Astrocyte (in vitro differentiated cells and primary cell): ENCODE results near the gene CA7. TPM values are rescaled to one million over a fixed set of nuclear protein-coding genes. Genes with fewer than 3 reads are reported as not detected.

Experiments used
- DNase-seq: peaks from one replicate; pipeline ENCODE4 v3.0.0-alpha.2; 2010; ENCODE audit warnings: low read depth
- FAIRE-seq: peaks from 2 replicates; lab custom pipeline; 2011; peaks lifted over from hg19 to GRCh38; lab: Jason Lieb, UNC
- H2AFZ ChIP-seq: 2 replicates; pipeline ENCODE4 v1.6.0; 2012; ENCODE audit warnings: low read depth, low read length, inconsistent platforms
- H3K27ac ChIP-seq: 2 replicates; pipeline ENCODE4 v1.5.1; 2011; ENCODE audit warnings: low read depth, low read length, inconsistent platforms
- H3K27me3 ChIP-seq: 2 replicates; pipeline ENCODE4 v1.6.0; 2011; ENCODE audit warnings: low read length, inconsistent platforms; ENCODE audit not compliant: insufficient read depth
- H3K36me3 ChIP-seq: 2 replicates; pipeline ENCODE4 v1.5.1; 2011; ENCODE audit warnings: low read length, inconsistent platforms; ENCODE audit not compliant: insufficient read depth
- H3K4me1 ChIP-seq: 2 replicates; pipeline ENCODE4 v1.5.1; 2011; ENCODE audit warnings: low read length, inconsistent platforms; ENCODE audit not compliant: insufficient read depth
- H3K4me2 ChIP-seq: 2 replicates; pipeline ENCODE4 v1.6.0; 2012; ENCODE audit warnings: low read length, inconsistent platforms
- H3K4me3 ChIP-seq: 2 replicates; pipeline ENCODE4 v1.5.1; 2011; ENCODE audit warnings: low read depth, mild to moderate bottlenecking, low read length, inconsistent platforms; ENCODE audit not compliant: insufficient read depth
- H3K79me2 ChIP-seq: 2 replicates; pipeline ENCODE4 v1.6.0; 2012; ENCODE audit warnings: mild to moderate bottlenecking, low read length, inconsistent platforms; ENCODE audit not compliant: insufficient read depth
- H3K9ac ChIP-seq: 2 replicates; pipeline ENCODE4 v1.6.0; 2012; ENCODE audit warnings: mild to moderate bottlenecking, low read length, inconsistent platforms
- H3K9me3 ChIP-seq: 2 replicates; pipeline ENCODE4 v1.5.1; 2012; ENCODE audit warnings: low read depth, mild to moderate bottlenecking, low read length, inconsistent platforms; ENCODE audit not compliant: insufficient read depth
- H4K20me1 ChIP-seq: 2 replicates; pipeline ENCODE4 v1.6.0; 2012; ENCODE audit warnings: low read length, inconsistent platforms; ENCODE audit not compliant: insufficient read depth
- H3K27ac Mint-ChIP-seq: one replicate; pipeline ENCODE4 v1.8.0; 2021; ENCODE audit warnings: mild to moderate bottlenecking, mixed read lengths; ENCODE audit not compliant: unreplicated experiment
- H3K27me3 Mint-ChIP-seq: one replicate; pipeline ENCODE4 v1.8.0; 2021; ENCODE audit warnings: low read depth, mixed read lengths; ENCODE audit not compliant: unreplicated experiment
- H3K36me3 Mint-ChIP-seq: one replicate; pipeline ENCODE4 v1.8.0; 2021; ENCODE audit warnings: low read depth, mixed read lengths; ENCODE audit not compliant: unreplicated experiment
- H3K4me1 Mint-ChIP-seq: one replicate; pipeline ENCODE4 v1.8.0; 2021; ENCODE audit warnings: low read depth, mixed read lengths; ENCODE audit not compliant: unreplicated experiment
- H3K4me3 Mint-ChIP-seq: one replicate; pipeline ENCODE4 v1.8.0; 2021; ENCODE audit warnings: mild to moderate bottlenecking, moderate library complexity, mixed read lengths; ENCODE audit not compliant: unreplicated experiment
- H3K9me3 Mint-ChIP-seq: one replicate; pipeline ENCODE4 v1.8.0; 2021; ENCODE audit warnings: mild to moderate bottlenecking, mixed read lengths; ENCODE audit not compliant: unreplicated experiment
- CTCF ChIP-seq: IDR thresholded peaks from 2 replicates; pipeline ENCODE4 v1.5.1; 2011; ENCODE audit warnings: low read depth, mild to moderate bottlenecking, inconsistent platforms, low read length, moderate library complexity; ENCODE audit not compliant: insufficient read depth
- EZH2 ChIP-seq: IDR thresholded peaks from 2 replicates; pipeline ENCODE4 v1.6.1; 2012; ENCODE audit warnings: mild to moderate bottlenecking, low read length, inconsistent platforms; ENCODE audit not compliant: insufficient read depth
- total RNA-seq: library from RNA; stranded (reverse); gene quantifications from 2 replicates; pipeline ENCODE4 v1.2.1, GENCODE V29; 2021

The CA7 gene
- total RNA-seq, 1 donor from 2014 or later = not detected

DNA sequence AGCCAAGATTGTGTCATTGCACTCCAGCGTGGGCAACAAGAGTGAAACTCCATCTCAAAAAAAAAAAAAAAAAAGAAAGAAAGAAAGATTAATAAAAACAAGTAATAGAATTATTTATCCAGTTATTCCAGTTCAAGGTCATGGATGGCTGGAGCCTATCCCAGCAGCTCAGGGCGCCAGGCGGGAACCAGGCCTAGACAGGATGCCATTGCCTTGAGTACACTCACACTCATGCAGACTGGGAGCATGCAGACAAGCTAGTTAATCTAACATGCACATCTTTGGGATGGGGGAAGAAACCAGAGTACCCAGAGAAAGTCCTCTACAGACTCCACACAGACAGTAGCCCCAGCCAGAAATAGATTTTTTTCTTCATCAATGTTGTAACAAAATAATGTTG lies 54.0 kb downstream of the CA7 start:
- Mint-ChIP-seq H3K27me3 (peaks cover 8% of the 10 kb centered on the region), H3K4me3 (no peak overlapping the region), H3K36me3 (peaks cover 1% of the 10 kb centered on the region), H3K9me3 (peaks cover 3% of the 10 kb centered on the region), H3K27ac (no peak overlapping the region), H3K4me1 (peaks cover 24% of the 10 kb centered on the region)
- H3K27me3 ChIP-seq = no peaks in the 10 kb centered on the region
- no peak for TF ChIP-seq CTCF
- TF ChIP-seq EZH2 = no peak
- no peak overlapping the region for H3K9ac ChIP-seq
- H3K4me1 ChIP-seq = peaks cover 12% of the 10 kb centered on the region
- no peak overlapping the region for H2AFZ ChIP-seq
- no peaks in the 10 kb centered on the region for H3K9me3 ChIP-seq
- no peak overlapping the region for H3K4me3 ChIP-seq
- no peak for FAIRE-seq
- no peaks in the 10 kb centered on the region for H3K36me3 ChIP-seq
- no peak overlapping the region for H3K4me2 ChIP-seq
- no peaks in the 10 kb centered on the region for H3K79me2 ChIP-seq
- DNase-seq = peak; percentile 45
- H4K20me1 ChIP-seq = no peaks in the 10 kb centered on the region
- no peak overlapping the region for H3K27ac ChIP-seq

GRCh38 chr16:66898933-66899309 lies 54.7 kb downstream of the CA7 start:
- H3K27ac ChIP-seq = no peak overlapping the region
- no peaks in the 10 kb centered on the region for H3K9me3 ChIP-seq
- TF ChIP-seq CTCF (no peak), EZH2 (no peak)
- Mint-ChIP-seq H3K4me3 (no peak overlapping the region), H3K4me1 (peaks cover 24% of the 10 kb centered on the region), H3K36me3 (peaks cover 1% of the 10 kb centered on the region), H3K27ac (peak overlapping the region; percentile 60), H3K9me3 (peaks cover 3% of the 10 kb centered on the region), H3K27me3 (peaks cover 8% of the 10 kb centered on the region)
- H3K79me2 ChIP-seq = no peaks in the 10 kb centered on the region
- no peaks in the 10 kb centered on the region for H3K27me3 ChIP-seq
- DNase-seq (no peak), FAIRE-seq (no peak)
- H3K36me3 ChIP-seq = no peaks in the 10 kb centered on the region
- no peak overlapping the region for H3K9ac ChIP-seq
- no peaks in the 10 kb centered on the region for H4K20me1 ChIP-seq
- no peak overlapping the region for H3K4me3 ChIP-seq
- H2AFZ ChIP-seq = no peak overlapping the region
- peaks cover 12% of the 10 kb centered on the region for H3K4me1 ChIP-seq
- H3K4me2 ChIP-seq = no peak overlapping the region

DNA sequence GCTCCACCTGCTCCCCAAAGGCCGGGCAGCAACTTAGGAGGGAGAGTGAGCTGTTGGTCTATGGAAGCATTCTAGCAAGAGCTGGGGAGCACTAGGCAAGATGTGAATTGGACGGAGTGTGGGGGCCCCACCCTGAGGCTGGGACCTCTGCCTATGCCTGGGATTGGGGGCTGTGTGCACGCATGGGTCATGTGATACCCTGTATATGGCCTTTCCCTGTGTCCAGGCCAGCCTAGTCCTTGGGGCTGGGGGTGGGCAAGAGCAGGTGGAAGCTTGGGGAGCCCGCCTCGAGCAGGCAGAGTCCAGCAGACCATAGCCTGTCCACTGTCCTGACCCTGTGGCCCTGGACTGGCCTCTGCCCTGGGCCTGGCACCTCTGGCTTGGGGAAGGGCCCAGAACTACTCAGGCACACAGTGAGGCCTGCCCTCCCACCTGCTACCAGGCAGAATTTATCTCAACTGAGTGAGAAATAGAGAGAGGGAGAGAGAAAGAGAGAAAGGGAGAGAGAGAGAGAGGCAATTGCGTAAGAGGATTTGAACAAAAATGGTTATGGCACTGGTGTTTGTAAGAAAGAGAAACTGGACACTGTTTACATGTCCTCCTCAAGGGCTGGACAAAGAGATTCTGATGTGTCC lies 55.2 kb downstream of the CA7 start:
- Mint-ChIP-seq H3K36me3 (peaks cover 1% of the 10 kb centered on the region), H3K9me3 (peaks cover 3% of the 10 kb centered on the region), H3K4me1 (peaks cover 24% of the 10 kb centered on the region), H3K27me3 (peaks cover 10% of the 10 kb centered on the region), H3K4me3 (no peak overlapping the region), H3K27ac (peak overlapping the region; percentile 63)
- Histone ChIP-seq H3K4me3 (no peak overlapping the region), H3K9ac (peak overlapping the region; percentile 33), H3K27me3 (no peaks in the 10 kb centered on the region), H4K20me1 (no peaks in the 10 kb centered on the region), H3K27ac (no peak overlapping the region), H3K9me3 (no peaks in the 10 kb centered on the region), H3K4me1 (peaks cover 12% of the 10 kb centered on the region), H2AFZ (peak overlapping the region; percentile 3), H3K79me2 (no peaks in the 10 kb centered on the region), H3K4me2 (peak overlapping the region; percentile 58), H3K36me3 (no peaks in the 10 kb centered on the region)
- DNase-seq (no peak), FAIRE-seq (no peak)
- TF ChIP-seq CTCF = no peak
- TF ChIP-seq EZH2 = no peak
